ENCODE data around the gene EFL1. TPM values are rescaled to one million over a fixed set of nuclear protein-coding genes. Genes with fewer than 3 reads are reported as not detected.
"Not testable (repeated sequence)": the region's sequence is repeated elsewhere in the genome, so short reads cannot be mapped to it uniquely, and the experiment has no call there.

Gene EFL1
- total RNA-seq, 2 donors from 2014 or later: 27.4 to 38.9 TPM

GRCh38 chr15:82305621-82306048, 43.1 kb upstream of the EFL1 start:
- H3K27ac ChIP-seq: no peak overlapping the region
- intact Hi-C loops (cut with DNase I): no loop called here
- no peaks in the 10 kb centered on the region for H3K27me3 ChIP-seq
- H3K9ac ChIP-seq (ENCODE audit: low read depth in 2 of 2, low read length in 2 of 2): no peak overlapping the region
- no peaks in the 10 kb centered on the region for H3K4me1 ChIP-seq
- no peaks in the 10 kb centered on the region for H3K9me3 ChIP-seq
- H3K36me3 ChIP-seq: no peaks in the 10 kb centered on the region
- H3K4me3 ChIP-seq: no peak overlapping the region
- no peak for DNase-seq
- TF ChIP-seq CTCF (IDR thresholded peaks at IDR 0.05): no peak

- H3K36me3 ChIP-seq: no peaks in the 10 kb centered on the region
- no peaks in the 10 kb centered on the region for H3K27me3 ChIP-seq
- H3K9me3 ChIP-seq: no peaks in the 10 kb centered on the region
- no peaks in the 10 kb centered on the region for H3K4me1 ChIP-seq
- H3K27ac ChIP-seq: no peak overlapping the region
- no peak overlapping the region for H3K9ac ChIP-seq (ENCODE audit: low read depth in 2 of 2, low read length in 2 of 2)
- TF ChIP-seq CTCF (IDR thresholded peaks at IDR 0.05): no peak
- DNase-seq: no peak
- no peak overlapping the region for H3K4me3 ChIP-seq
- intact Hi-C loops (cut with DNase I): no loop called here
These were observed 42.2 kb upstream of the EFL1 start for GRCh38 chr15:82304778-82305090.

- intact Hi-C loops (cut with DNase I): no loop called here
- no peaks in the 10 kb centered on the region for H3K9me3 ChIP-seq
- no peak for DNase-seq
- no peaks in the 10 kb centered on the region for H3K27me3 ChIP-seq
- no peak overlapping the region for H3K27ac ChIP-seq
- TF ChIP-seq CTCF (IDR thresholded peaks at IDR 0.05): no peak
- no peak overlapping the region for H3K9ac ChIP-seq (ENCODE audit: low read depth in 2 of 2, low read length in 2 of 2)
- H3K36me3 ChIP-seq: no peaks in the 10 kb centered on the region
- H3K4me1 ChIP-seq: no peaks in the 10 kb centered on the region
- no peak overlapping the region for H3K4me3 ChIP-seq
These were observed 41.6 kb upstream of the EFL1 start for GRCh38 chr15:82303956-82304777.

- DNase-seq: no peak
- no peaks in the 10 kb centered on the region for H3K9me3 ChIP-seq
- H3K27ac ChIP-seq: no peak overlapping the region
- H3K9ac ChIP-seq (ENCODE audit: low read depth in 2 of 2, low read length in 2 of 2): no peak overlapping the region
- TF ChIP-seq CTCF (IDR thresholded peaks at IDR 0.05): no peak
- H3K4me1 ChIP-seq: no peaks in the 10 kb centered on the region
- intact Hi-C loops (cut with DNase I): no loop called here
- no peak overlapping the region for H3K4me3 ChIP-seq
- no peaks in the 10 kb centered on the region for H3K36me3 ChIP-seq
- no peaks in the 10 kb centered on the region for H3K27me3 ChIP-seq
These were observed 38.9 kb upstream of the EFL1 start for GRCh38 chr15:82301296-82302016.

- no peaks in the 10 kb centered on the region for H3K36me3 ChIP-seq
- intact Hi-C loops (cut with DNase I): no loop called here
- H3K4me3 ChIP-seq: no peak overlapping the region
- no peaks in the 10 kb centered on the region for H3K27me3 ChIP-seq
- no peak for DNase-seq
- H3K9me3 ChIP-seq: no peaks in the 10 kb centered on the region
- H3K4me1 ChIP-seq: no peaks in the 10 kb centered on the region
- H3K9ac ChIP-seq (ENCODE audit: low read depth in 2 of 2, low read length in 2 of 2): no peak overlapping the region
- TF ChIP-seq CTCF (IDR thresholded peaks at IDR 0.05): no peak
- no peak overlapping the region for H3K27ac ChIP-seq
These were observed 38.3 kb upstream of the EFL1 start for GRCh38 chr15:82300883-82301282.

GRCh38 chr15:82300326-82300725, 37.8 kb upstream of the EFL1 start:
- H3K27me3 ChIP-seq; H3K27ac ChIP-seq; H3K4me1 ChIP-seq; H3K4me3 ChIP-seq; DNase-seq; H3K9ac ChIP-seq (ENCODE audit: low read depth in 2 of 2, low read length in 2 of 2); H3K36me3 ChIP-seq; H3K9me3 ChIP-seq; intact Hi-C loops (cut with DNase I): not testable (repeated sequence)

- H3K4me3 ChIP-seq; H3K27me3 ChIP-seq; H3K4me1 ChIP-seq; H3K9ac ChIP-seq (ENCODE audit: low read depth in 2 of 2, low read length in 2 of 2); DNase-seq; H3K9me3 ChIP-seq; intact Hi-C loops (cut with DNase I); H3K27ac ChIP-seq; H3K36me3 ChIP-seq: not testable (repeated sequence)
These were observed 37.0 kb upstream of the EFL1 start for GRCh38 chr15:82299511-82299914.

Measured in colonic mucosa (tissue), 4 donors.